ENCODE data around the gene MAGEA3. TPM values are rescaled to one million over a fixed set of nuclear protein-coding genes. Genes with fewer than 3 reads are reported as not detected.

The MAGEA3 gene
- total RNA-seq, 1 donor from 2014 or later, result not detected

Other genes starting within 250 kb of the MAGEA3 start
- 0.94 and 2.2 TPM in 2 replicates for gene GABRA3, start 247.5 kb upstream of the MAGEA3 start, total RNA-seq (ENCODE audit: low replicate concordance)
- gene GABRQ, start 60.9 kb upstream of the MAGEA3 start, total RNA-seq (ENCODE audit: low replicate concordance), result 0.90 and 1.5 TPM in 2 replicates
- not detected in 2 replicates for gene CSAG2, start 10.5 kb downstream of the MAGEA3 start, total RNA-seq (ENCODE audit: low replicate concordance)
- gene MAGEA2B, start 15.8 kb downstream of the MAGEA3 start, total RNA-seq (ENCODE audit: low replicate concordance), result not detected in 2 replicates
- not detected in 2 replicates for gene CSAG1, start 34.9 kb downstream of the MAGEA3 start, total RNA-seq (ENCODE audit: low replicate concordance)
- gene MAGEA12, start 35.0 kb downstream of the MAGEA3 start, total RNA-seq (ENCODE audit: low replicate concordance), result not detected in 2 replicates
- gene MAGEA2, start 55.0 kb downstream of the MAGEA3 start, total RNA-seq (ENCODE audit: low replicate concordance), result not detected in 2 replicates
- gene CSAG3, start 60.4 kb downstream of the MAGEA3 start, total RNA-seq (ENCODE audit: low replicate concordance), result not detected in 2 replicates
- gene MAGEA6, start 70.9 kb downstream of the MAGEA3 start, total RNA-seq (ENCODE audit: low replicate concordance), result not detected in 2 replicates
- gene CETN2, start 132.0 kb downstream of the MAGEA3 start, total RNA-seq (ENCODE audit: low replicate concordance), result 43.5 and 82.3 TPM in 2 replicates
- gene NSDHL, start 132.3 kb downstream of the MAGEA3 start, total RNA-seq (ENCODE audit: low replicate concordance), result 15.2 and 15.9 TPM in 2 replicates
- 14.0 and 14.8 TPM in 2 replicates for gene ZNF185, start 199.3 kb downstream of the MAGEA3 start, total RNA-seq (ENCODE audit: low replicate concordance)

Measured in neural progenitor cell (in vitro differentiated cells).